Subcutaneous abdominal adipose tissue (tissue), 5 donors: Measurements from ENCODE around the gene RASAL1.
"Not testable (repeated sequence)": the region's sequence is repeated elsewhere in the genome, so short reads cannot be mapped to it uniquely, and the experiment has no call there.

Source experiments
- H3K27ac ChIP-seq: one replicate; pipeline ENCODE4 v1.7.0; 2013; ENCODE audit warnings: low read depth, mild to moderate bottlenecking, inconsistent platforms, low read length, moderate library complexity
- H3K27me3 ChIP-seq, 5 donors: one replicate each; pipeline ENCODE4 v1.7.0; 2013; ENCODE audit warnings: low read length in 5 of 5, inconsistent platforms in 1 of 5; ENCODE audit not compliant: control insufficient read depth in 5 of 5, insufficient read depth in 4 of 5
- H3K36me3 ChIP-seq, 5 donors: one replicate each; pipeline ENCODE4 v1.7.0; 2013; ENCODE audit warnings: low read length in 5 of 5; ENCODE audit not compliant: control insufficient read depth in 5 of 5, insufficient read depth in 5 of 5
- H3K4me1 ChIP-seq, 5 donors: one replicate each; pipeline ENCODE4 v1.7.0; 2013; ENCODE audit warnings: low read length in 5 of 5, mild to moderate bottlenecking in 3 of 5, moderate library complexity in 1 of 5; ENCODE audit not compliant: control insufficient read depth in 5 of 5, insufficient read depth in 5 of 5
- H3K4me3 ChIP-seq, 5 donors: one replicate each; pipeline ENCODE4 v1.7.0; 2013; ENCODE audit warnings: low read length in 5 of 5, low read depth in 1 of 5
- H3K9ac ChIP-seq, 5 donors: one replicate each; pipeline ENCODE4 v1.7.0; 2013; ENCODE audit warnings: low read length in 5 of 5, mild to moderate bottlenecking in 4 of 5, moderate library complexity in 3 of 5
- H3K9me3 ChIP-seq, 5 donors: one replicate each; pipeline ENCODE4 v1.7.0; 2013; ENCODE audit warnings: low read length in 5 of 5; ENCODE audit not compliant: control insufficient read depth in 5 of 5
- donor health status: healthy.
- donor health status: healthy.
- donor health status: healthy.
- donor health status: healthy.
- donor health status: healthy.

Gene RASAL1

GRCh38 chr12:113119980-113120669 is 15.4 kb downstream of the RASAL1 start:
- no peak overlapping the region for H3K9ac ChIP-seq
- H3K27ac ChIP-seq = no peak overlapping the region
- H3K4me1 ChIP-seq = no peaks in the 10 kb centered on the region
- no peak overlapping the region for H3K4me3 ChIP-seq
- peaks cover 0 to 5% (median 3%) of the 10 kb centered on the region in 5 donors for H3K9me3 ChIP-seq
- H3K27me3 ChIP-seq = peaks cover 0 to 16% (median 4%) of the 10 kb centered on the region in 5 donors
- no peaks in the 10 kb centered on the region for H3K36me3 ChIP-seq

- H3K27ac ChIP-seq = no peak overlapping the region
- H3K9ac ChIP-seq = no peak overlapping the region
- no peaks in the 10 kb centered on the region for H3K36me3 ChIP-seq
- H3K4me3 ChIP-seq = no peak overlapping the region
- H3K9me3 ChIP-seq = peaks cover 0 to 1% (median under 1%) of the 10 kb centered on the region in 5 donors
- H3K4me1 ChIP-seq = no peaks in the 10 kb centered on the region
- H3K27me3 ChIP-seq = peaks cover 4 to 25% (median 12%) of the 10 kb centered on the region in 5 donors
Measured at GRCh38 chr12:113118142-113118541, 17.4 kb downstream of the RASAL1 start.

GRCh38 chr12:113117684-113118083 is 17.9 kb downstream of the RASAL1 start:
- H3K4me3 ChIP-seq, H3K36me3 ChIP-seq, H3K27ac ChIP-seq, H3K4me1 ChIP-seq, H3K9me3 ChIP-seq, H3K9ac ChIP-seq: not testable (repeated sequence)
- H3K27me3 ChIP-seq = peaks cover 4 to 26% (median 12%) of the 10 kb centered on the region in 5 donors

- Histone ChIP-seq H3K36me3 (no peaks in the 10 kb centered on the region), H3K27me3 (peaks cover 4 to 26% (median 12%) of the 10 kb centered on the region in 5 donors), H3K9me3 (no peaks in the 10 kb centered on the region), H3K4me1 (no peaks in the 10 kb centered on the region), H3K27ac (no peak overlapping the region), H3K9ac (no peak overlapping the region), H3K4me3 (no peak overlapping the region)
Measured at GRCh38 chr12:113116875-113117274, 18.7 kb downstream of the RASAL1 start.

- Histone ChIP-seq H3K4me3 (no peak overlapping the region), H3K27me3 (peaks cover 4 to 24% (median 12%) of the 10 kb centered on the region in 5 donors), H3K36me3 (no peaks in the 10 kb centered on the region), H3K27ac (no peak overlapping the region), H3K9me3 (no peaks in the 10 kb centered on the region), H3K9ac (no peak overlapping the region), H3K4me1 (no peaks in the 10 kb centered on the region)
Measured at GRCh38 chr12:113115455-113116126, 20.0 kb downstream of the RASAL1 start.

- H3K27me3 ChIP-seq = peaks cover 0 to 20% (median 12%) of the 10 kb centered on the region in 5 donors
- no peak overlapping the region for H3K4me3 ChIP-seq
- no peaks in the 10 kb centered on the region for H3K9me3 ChIP-seq
- H3K9ac ChIP-seq = no peak overlapping the region
- no peaks in the 10 kb centered on the region for H3K4me1 ChIP-seq
- H3K36me3 ChIP-seq = no peaks in the 10 kb centered on the region
- no peak overlapping the region for H3K27ac ChIP-seq
Measured at GRCh38 chr12:113114447-113115178, 20.9 kb downstream of the RASAL1 start.

- no peak overlapping the region for H3K27ac ChIP-seq
- no peak overlapping the region for H3K9ac ChIP-seq
- no peak overlapping the region for H3K4me3 ChIP-seq
- H3K9me3 ChIP-seq = no peaks in the 10 kb centered on the region
- H3K4me1 ChIP-seq = no peaks in the 10 kb centered on the region
- H3K27me3 ChIP-seq = peaks cover 0 to 16% (median 12%) of the 10 kb centered on the region in 5 donors
- H3K36me3 ChIP-seq = no peaks in the 10 kb centered on the region
Measured at GRCh38 chr12:113113397-113113796, 22.2 kb downstream of the RASAL1 start.

GRCh38 chr12:113112043-113112899 is 23.3 kb downstream of the RASAL1 start:
- Histone ChIP-seq H3K9me3 (no peaks in the 10 kb centered on the region), H3K4me1 (no peaks in the 10 kb centered on the region), H3K4me3 (no peak overlapping the region), H3K27me3 (peaks cover 0 to 16% (median 12%) of the 10 kb centered on the region in 5 donors), H3K27ac (no peak overlapping the region), H3K36me3 (no peaks in the 10 kb centered on the region), H3K9ac (no peak overlapping the region)

- H3K27me3 ChIP-seq = peaks cover 0 to 16% (median 12%) of the 10 kb centered on the region in 5 donors
- no peaks in the 10 kb centered on the region for H3K9me3 ChIP-seq
- no peak overlapping the region for H3K4me3 ChIP-seq
- no peak overlapping the region for H3K9ac ChIP-seq
- no peaks in the 10 kb centered on the region for H3K4me1 ChIP-seq
- no peaks in the 10 kb centered on the region for H3K36me3 ChIP-seq
- H3K27ac ChIP-seq = no peak overlapping the region
Measured at GRCh38 chr12:113111247-113111646, 24.3 kb downstream of the RASAL1 start.
